ENCODE measurements around the gene DIS3L2.

Gene DIS3L2

DNA sequence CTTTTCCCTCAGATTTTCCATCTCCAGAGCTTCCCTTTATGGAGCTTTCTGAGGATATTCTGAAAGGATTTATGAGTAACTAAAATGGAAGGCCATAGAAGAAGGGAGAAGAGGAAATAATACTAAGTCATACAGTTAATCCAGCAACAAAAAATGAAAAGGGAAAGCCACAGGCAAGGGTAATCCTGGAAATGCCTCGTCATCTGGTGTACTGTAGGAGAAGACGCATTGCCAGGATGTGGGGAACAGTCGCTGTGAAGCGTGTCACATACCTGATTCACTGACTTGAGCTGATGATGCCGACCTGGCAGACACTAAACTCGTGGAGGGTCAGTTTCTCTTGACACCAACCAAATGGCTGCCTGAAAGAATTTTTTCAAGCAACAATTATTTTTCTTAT lies 382.3 kb downstream of the DIS3L2 start:
- no peak for DNase-seq (ENCODE audit: low read depth)
- TF ChIP-seq, protein P1, sequence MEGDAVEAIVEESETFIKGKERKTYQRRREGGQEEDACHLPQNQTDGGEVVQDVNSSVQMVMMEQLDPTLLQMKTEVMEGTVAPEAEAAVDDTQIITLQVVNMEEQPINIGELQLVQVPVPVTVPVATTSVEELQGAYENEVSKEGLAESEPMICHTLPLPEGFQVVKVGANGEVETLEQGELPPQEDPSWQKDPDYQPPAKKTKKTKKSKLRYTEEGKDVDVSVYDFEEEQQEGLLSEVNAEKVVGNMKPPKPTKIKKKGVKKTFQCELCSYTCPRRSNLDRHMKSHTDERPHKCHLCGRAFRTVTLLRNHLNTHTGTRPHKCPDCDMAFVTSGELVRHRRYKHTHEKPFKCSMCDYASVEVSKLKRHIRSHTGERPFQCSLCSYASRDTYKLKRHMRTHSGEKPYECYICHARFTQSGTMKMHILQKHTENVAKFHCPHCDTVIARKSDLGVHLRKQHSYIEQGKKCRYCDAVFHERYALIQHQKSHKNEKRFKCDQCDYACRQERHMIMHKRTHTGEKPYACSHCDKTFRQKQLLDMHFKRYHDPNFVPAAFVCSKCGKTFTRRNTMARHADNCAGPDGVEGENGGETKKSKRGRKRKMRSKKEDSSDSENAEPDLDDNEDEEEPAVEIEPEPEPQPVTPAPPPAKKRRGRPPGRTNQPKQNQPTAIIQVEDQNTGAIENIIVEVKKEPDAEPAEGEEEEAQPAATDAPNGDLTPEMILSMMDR (IDR thresholded peaks at IDR 0.05; ENCODE audit: low read length, missing control alignments): no peak
- no peak overlapping the region for H3K4me3 ChIP-seq (replicated peaks; ENCODE audit: low read depth, low read length)

DNA sequence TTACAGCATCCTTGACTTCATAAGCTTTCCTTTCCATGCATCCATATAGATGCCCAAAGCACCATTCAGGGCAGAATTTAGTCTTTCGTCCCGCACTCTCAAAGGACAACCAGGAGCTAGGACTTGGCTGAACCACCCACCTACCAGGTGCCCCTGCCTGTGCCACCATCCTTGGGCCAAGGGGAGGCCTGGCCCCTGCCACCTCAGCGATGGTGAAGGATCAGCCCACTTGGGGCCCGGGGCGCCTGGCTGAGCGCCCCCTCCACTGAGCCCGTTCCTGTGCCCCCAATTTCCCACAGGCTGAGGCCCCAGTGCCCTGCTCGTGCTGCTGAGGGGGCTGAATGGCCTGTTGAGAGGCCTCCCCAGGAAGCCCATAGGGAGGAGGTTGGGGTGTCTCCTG lies 383.7 kb downstream of the DIS3L2 start:
- TF ChIP-seq, protein P1 (IDR thresholded peaks at IDR 0.05; ENCODE audit: low read length, missing control alignments): no peak
- no peak for DNase-seq (ENCODE audit: low read depth)
- H3K4me3 ChIP-seq (replicated peaks; ENCODE audit: low read depth, low read length): no peak overlapping the region

DNA sequence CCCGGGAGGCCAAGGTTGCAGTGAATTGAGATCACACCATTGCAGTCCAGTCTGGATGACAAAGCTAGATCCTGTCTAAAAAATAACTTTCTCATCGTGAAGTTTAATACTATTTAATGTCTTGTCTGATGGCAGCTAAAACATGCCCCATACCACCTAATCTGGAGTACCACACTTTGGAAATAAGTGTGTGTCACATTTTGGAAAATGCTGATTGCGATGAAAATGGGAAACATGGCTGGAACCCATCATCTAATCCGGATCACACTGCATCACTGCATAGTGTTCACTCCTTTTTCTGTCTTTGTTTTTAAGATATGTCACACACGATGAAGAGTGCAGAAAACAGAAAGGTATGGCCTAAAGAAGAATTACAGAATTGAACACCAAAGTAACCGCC lies 385.9 kb downstream of the DIS3L2 start:
- TF ChIP-seq, protein P1 (IDR thresholded peaks at IDR 0.05; ENCODE audit: low read length, missing control alignments): no peak
- no peak for DNase-seq (ENCODE audit: low read depth)
- H3K4me3 ChIP-seq (replicated peaks; ENCODE audit: low read depth, low read length): no peak overlapping the region

GRCh38 chr2:232348936-232349335 lies 387.4 kb downstream of the DIS3L2 start:
- no peak overlapping the region for H3K4me3 ChIP-seq (replicated peaks; ENCODE audit: low read depth, low read length)
- no peak for DNase-seq (ENCODE audit: low read depth)
- TF ChIP-seq, protein P1 (IDR thresholded peaks at IDR 0.05; ENCODE audit: low read length, missing control alignments): no peak

- H3K4me3 ChIP-seq (replicated peaks; ENCODE audit: low read depth, low read length): no peak overlapping the region
- DNase-seq (ENCODE audit: low read depth): no peak
- TF ChIP-seq, protein P1 (IDR thresholded peaks at IDR 0.05; ENCODE audit: low read length, missing control alignments): no peak
Measured at GRCh38 chr2:232349546-232349945, 388.0 kb downstream of the DIS3L2 start.

DNA sequence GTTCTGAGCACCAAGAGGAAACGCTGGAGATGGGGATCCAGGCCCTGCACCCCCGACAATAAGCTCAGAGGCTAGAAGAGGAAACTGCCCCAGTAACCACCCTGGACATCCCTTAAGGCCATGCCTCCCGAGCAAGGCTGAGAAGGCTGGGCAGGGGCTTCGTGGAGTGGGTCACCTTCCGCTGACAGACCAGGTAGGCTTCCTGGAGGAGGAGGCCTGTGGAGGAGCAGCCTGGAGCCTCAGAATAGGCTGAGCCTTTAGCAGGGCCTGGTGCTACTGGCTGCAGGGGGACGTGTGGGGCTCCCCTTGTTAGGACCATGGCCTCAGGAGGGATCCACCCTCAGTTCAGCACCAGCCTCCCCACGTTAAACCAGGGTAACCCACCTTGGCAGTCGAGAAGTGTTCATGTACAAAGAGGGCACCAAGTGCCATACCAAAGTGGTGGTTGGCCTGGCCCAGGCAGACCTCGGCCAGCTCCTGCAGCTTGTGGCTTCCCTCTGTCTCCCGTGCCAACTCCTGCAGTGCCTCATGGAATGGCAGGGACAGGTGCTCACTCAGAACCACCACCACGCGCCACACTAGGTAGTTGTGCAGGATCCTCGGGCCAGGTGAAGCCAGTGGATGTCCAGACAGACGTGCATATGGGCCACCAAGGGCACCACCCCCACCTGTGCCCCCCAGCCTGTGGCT lies 388.6 kb downstream of the DIS3L2 start:
- no peak overlapping the region for H3K4me3 ChIP-seq (replicated peaks; ENCODE audit: low read depth, low read length)
- DNase-seq (ENCODE audit: low read depth): no peak
- TF ChIP-seq, protein P1 (IDR thresholded peaks at IDR 0.05; ENCODE audit: low read length, missing control alignments): no peak
